HEK293 (cell line): ENCODE measurements around the gene TRMT44.

Experiments used
- CTCF ChIA-PET: fragments of 350-600 bp; formaldehyde crosslinking; extraction: SDS; loops from one replicate; lab custom pipeline; 2021; ENCODE audit warnings: antibody characterized with exemption; lab: Yijun Ruan, JAX
- POLR2A ChIA-PET: fragments of 300-600 bp; formaldehyde crosslinking; extraction: SDS; loops from one replicate; lab custom pipeline; 2020; ENCODE audit warnings: antibody characterized with exemption, inconsistent platforms; lab: Yijun Ruan, JAX
- H3K27ac ChIP-seq: fragments of 200-500 bp; sonication (Bioruptor generic); 2 replicates; pipeline ENCODE4 v1.5.1; 2014; ENCODE audit warnings: low read depth, low read length, control low read depth, inconsistent platforms; ENCODE audit errors: extremely low read depth
- H3K36me3 ChIP-seq, 2 experiments: fragments of 200-500 bp in 1 of 2; sonication (Bioruptor generic) in 1 of 2; 1 replicate in 1 of 2; 2 replicates in 1 of 2; pipeline ENCODE4 v1.5.1; 2014 to 2017; ENCODE audit warnings: inconsistent platforms in 2 of 2, low read length in 2 of 2; ENCODE audit not compliant: control insufficient read depth in 2 of 2, insufficient read depth in 1 of 2
- H3K4me1 ChIP-seq: fragments of 200-500 bp; sonication (Bioruptor generic); 2 replicates; pipeline ENCODE4 v1.5.1; 2014; ENCODE audit warnings: mild to moderate bottlenecking, low read length, inconsistent platforms; ENCODE audit not compliant: control insufficient read depth, insufficient read depth
- H3K4me3 ChIP-seq: 2 replicates; pipeline ENCODE4 v1.5.1; 2011; ENCODE audit warnings: low read depth, mild to moderate bottlenecking, control low read depth, low read length, moderate library complexity
- H3K9me3 ChIP-seq: fragments of 200-500 bp; sonication (Bioruptor generic); 2 replicates; pipeline ENCODE4 v1.5.1; 2014; ENCODE audit warnings: low read depth, low read length, inconsistent platforms; ENCODE audit not compliant: control insufficient read depth, insufficient read depth
- GFI1B ChIP-seq: fragments of 450-650 bp; formaldehyde crosslinking; IDR thresholded peaks from 2 replicates; pipeline ENCODE4 v1.5.1; 2016; ENCODE audit warnings: missing biosample characterization, missing genetic modification characterization
- SCRT2 ChIP-seq: fragments of 450-650 bp; formaldehyde crosslinking; IDR thresholded peaks from 2 replicates; pipeline ENCODE4 v1.5.1; 2016; ENCODE audit warnings: missing biosample characterization, missing genetic modification characterization
- SETDB1 ChIP-seq: IDR thresholded peaks from one replicate; pipeline ENCODE4 v1.6.1; 2017; ENCODE audit warnings: mild to moderate bottlenecking, low read length, moderate library complexity, mixed read lengths; ENCODE audit not compliant: insufficient read length
- SP2 ChIP-seq: fragments of 450-650 bp; formaldehyde crosslinking; IDR thresholded peaks from 2 replicates; pipeline ENCODE4 v1.5.1; 2016; ENCODE audit warnings: missing biosample characterization, missing genetic modification characterization
- YY2 ChIP-seq: fragments of 450-650 bp; formaldehyde crosslinking; IDR thresholded peaks from 2 replicates; pipeline ENCODE4 v1.5.1; 2016; ENCODE audit warnings: missing biosample characterization, missing genetic modification characterization
- ZBTB49 ChIP-seq: fragments of 450-650 bp; formaldehyde crosslinking; IDR thresholded peaks from 2 replicates; pipeline ENCODE4 v1.5.1; 2016; ENCODE audit warnings: missing biosample characterization, missing genetic modification characterization, low read depth
- ZNF174 ChIP-seq: fragments of 450-650 bp; formaldehyde crosslinking; IDR thresholded peaks from 2 replicates; pipeline ENCODE4 v1.5.0; 2017; ENCODE audit warnings: missing biosample characterization, mild to moderate bottlenecking, missing genetic modification characterization
- ZNF239 ChIP-seq: fragments of 450-650 bp; formaldehyde crosslinking; IDR thresholded peaks from 2 replicates; pipeline ENCODE4 v1.5.1; 2016; ENCODE audit warnings: missing biosample characterization, missing genetic modification characterization
- ZNF24 ChIP-seq: fragments of 450-650 bp; formaldehyde crosslinking; IDR thresholded peaks from 2 replicates; pipeline ENCODE4 v1.5.1; 2016; ENCODE audit warnings: missing biosample characterization, missing genetic modification characterization
- ZNF280C ChIP-seq: fragments of 450-650 bp; formaldehyde crosslinking; IDR thresholded peaks from 2 replicates; pipeline ENCODE4 v1.5.1; 2016; ENCODE audit warnings: missing biosample characterization, missing genetic modification characterization
- ZNF350 ChIP-seq: fragments of 450-650 bp; formaldehyde crosslinking; IDR thresholded peaks from 2 replicates; pipeline ENCODE4 v1.5.0; 2017; ENCODE audit warnings: missing biosample characterization, mild to moderate bottlenecking, missing genetic modification characterization
- ZNF366 ChIP-seq: fragments of 450-650 bp; formaldehyde crosslinking; conservative IDR thresholded peaks from 2 replicates; pipeline ENCODE4 v1.5.1; 2016; ENCODE audit warnings: missing biosample characterization, missing genetic modification characterization
- ZNF529 ChIP-seq: fragments of 450-650 bp; formaldehyde crosslinking; IDR thresholded peaks from 2 replicates; pipeline ENCODE4 v1.5.1; 2017; ENCODE audit warnings: missing genetic modification characterization, missing biosample characterization; ENCODE audit not compliant: insufficient replicate concordance
- ZNF629 ChIP-seq: fragments of 450-650 bp; formaldehyde crosslinking; IDR thresholded peaks from 2 replicates; pipeline ENCODE4 v1.5.1; 2017; ENCODE audit warnings: missing biosample characterization, missing genetic modification characterization
- TF ChIP-seq, protein P1 (sequence below): fragments of 450-650 bp; formaldehyde crosslinking; IDR thresholded peaks from 2 replicates; pipeline ENCODE4 v1.5.1; 2017; ENCODE audit warnings: missing biosample characterization, missing genetic modification characterization
- TF ChIP-seq, protein P2 (sequence below): fragments of 450-650 bp; formaldehyde crosslinking; IDR thresholded peaks from 2 replicates; pipeline ENCODE4 v1.5.1; 2016; ENCODE audit warnings: missing biosample characterization, missing genetic modification characterization
- TF ChIP-seq, protein P3 (sequence below): fragments of 450-650 bp; formaldehyde crosslinking; IDR thresholded peaks from 2 replicates; pipeline ENCODE4 v1.5.1; 2016; ENCODE audit warnings: missing biosample characterization, missing genetic modification characterization

Gene TRMT44

GRCh38 chr4:8434251-8435073, 6.1 kb upstream of the TRMT44 start:
- H3K4me3 ChIP-seq, result no peak overlapping the region
- H3K36me3 ChIP-seq, result no peaks in the 10 kb centered on the region
- no peak for TF ChIP-seq ZNF366 (tag by site-specific recombination)
- TF ChIP-seq ZNF350, result no peak
- TF ChIP-seq ZNF174 (tag by site-specific recombination), result no peak
- TF ChIP-seq, protein P1, sequence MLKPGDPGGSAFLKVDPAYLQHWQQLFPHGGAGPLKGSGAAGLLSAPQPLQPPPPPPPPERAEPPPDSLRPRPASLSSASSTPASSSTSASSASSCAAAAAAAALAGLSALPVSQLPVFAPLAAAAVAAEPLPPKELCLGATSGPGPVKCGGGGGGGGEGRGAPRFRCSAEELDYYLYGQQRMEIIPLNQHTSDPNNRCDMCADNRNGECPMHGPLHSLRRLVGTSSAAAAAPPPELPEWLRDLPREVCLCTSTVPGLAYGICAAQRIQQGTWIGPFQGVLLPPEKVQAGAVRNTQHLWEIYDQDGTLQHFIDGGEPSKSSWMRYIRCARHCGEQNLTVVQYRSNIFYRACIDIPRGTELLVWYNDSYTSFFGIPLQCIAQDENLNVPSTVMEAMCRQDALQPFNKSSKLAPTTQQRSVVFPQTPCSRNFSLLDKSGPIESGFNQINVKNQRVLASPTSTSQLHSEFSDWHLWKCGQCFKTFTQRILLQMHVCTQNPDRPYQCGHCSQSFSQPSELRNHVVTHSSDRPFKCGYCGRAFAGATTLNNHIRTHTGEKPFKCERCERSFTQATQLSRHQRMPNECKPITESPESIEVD (tag by site-specific recombination), result no peak
- TF ChIP-seq ZNF239 (tag by site-specific recombination), result no peak
- TF ChIP-seq, protein P2, sequence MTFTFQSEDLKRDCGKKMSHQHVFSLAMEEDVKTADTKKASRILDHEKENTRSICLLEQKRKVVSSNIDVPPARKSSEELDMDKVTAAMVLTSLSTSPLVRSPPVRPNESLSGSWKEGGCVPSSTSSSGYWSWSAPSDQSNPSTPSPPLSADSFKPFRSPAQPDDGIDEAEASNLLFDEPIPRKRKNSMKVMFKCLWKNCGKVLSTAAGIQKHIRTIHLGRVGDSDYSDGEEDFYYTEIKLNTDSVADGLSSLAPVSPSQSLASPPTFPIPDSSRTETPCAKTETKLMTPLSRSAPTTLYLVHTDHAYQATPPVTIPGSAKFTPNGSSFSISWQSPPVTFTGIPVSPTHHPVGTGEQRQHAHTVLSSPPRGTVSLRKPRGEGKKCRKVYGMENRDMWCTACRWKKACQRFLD (tag by site-specific recombination), result no peak
- TF ChIP-seq ZNF629 (tag by site-specific recombination), result no peak
- TF ChIP-seq SCRT2 (tag by site-specific recombination), result no peak
- no peak for TF ChIP-seq GFI1B (tag by site-specific recombination)
- no peak for TF ChIP-seq SETDB1
- TF ChIP-seq ZBTB49 (tag by site-specific recombination), result no peak
- no peak for TF ChIP-seq ZNF280C (tag by site-specific recombination)
- TF ChIP-seq, protein P3, sequence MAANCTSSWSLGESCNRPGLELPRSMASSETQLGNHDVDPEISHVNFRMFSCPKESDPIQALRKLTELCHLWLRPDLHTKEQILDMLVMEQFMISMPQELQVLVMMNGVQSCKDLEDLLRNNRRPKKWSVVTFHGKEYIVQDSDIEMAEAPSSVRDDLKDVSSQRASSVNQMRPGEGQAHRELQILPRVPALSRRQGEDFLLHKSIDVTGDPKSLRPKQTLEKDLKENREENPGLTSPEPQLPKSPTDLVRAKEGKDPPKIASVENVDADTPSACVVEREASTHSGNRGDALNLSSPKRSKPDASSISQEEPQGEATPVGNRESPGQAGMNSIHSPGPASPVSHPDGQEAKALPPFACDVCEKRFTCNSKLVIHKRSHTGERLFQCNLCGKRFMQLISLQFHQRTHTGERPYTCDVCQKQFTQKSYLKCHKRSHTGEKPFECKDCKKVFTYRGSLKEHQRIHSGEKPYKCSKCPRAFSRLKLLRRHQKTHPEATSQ (tag by site-specific recombination), result no peak
- no peak for TF ChIP-seq ZNF529 (tag by site-specific recombination)
- H3K9me3 ChIP-seq, result no peaks in the 10 kb centered on the region
- no peaks in the 10 kb centered on the region for H3K4me1 ChIP-seq
- ChIA-PET CTCF (no interaction called here), POLR2A (no interaction called here)
- no peak overlapping the region for H3K27ac ChIP-seq

GRCh38 chr4:8435656-8436121, 4.9 kb upstream of the TRMT44 start:
- POLR2A ChIA-PET, result no interaction called here
- Histone ChIP-seq H3K36me3 (no peaks in the 10 kb centered on the region), H3K9me3 (no peaks in the 10 kb centered on the region), H3K27ac (no peak overlapping the region), H3K4me1 (no peaks in the 10 kb centered on the region), H3K4me3 (no peak overlapping the region)
- TF ChIP-seq SP2 (tag by site-specific recombination) (no peak), ZNF24 (tag by site-specific recombination) (no peak), YY2 (tag by site-specific recombination) (no peak)
- CTCF ChIA-PET, result no interaction called here
